Measurements from ENCODE around the gene STXBP1. TPM values are rescaled to one million over a fixed set of nuclear protein-coding genes. Genes with fewer than 3 reads are reported as not detected.

The STXBP1 gene
- total and polyA plus RNA-seq, 2 of the 13 experiments (the other 11 are each of a cell fraction or from before 2014, with no cell fraction given) = 2.9 TPM

- TF ChIP-seq KDM6A (CRISPR knock-in tag; IDR thresholded peaks at IDR 0.05; ENCODE audit: low read depth) (peak; percentile 69), ZNF343 (CRISPR knock-in tag; IDR thresholded peaks at IDR 0.05) (no peak), ZMYM2 (CRISPR knock-in tag; IDR thresholded peaks at IDR 0.05) (no peak), ZNF350 (CRISPR knock-in tag; IDR thresholded peaks at IDR 0.05; ENCODE audit: borderline replicate concordance, low read depth) (no peak), MXD3 (CRISPR knock-in tag; IDR thresholded peaks at IDR 0.05) (no peak), THAP7 (CRISPR knock-in tag; IDR thresholded peaks at IDR 0.05) (no peak), ZNF609 (CRISPR knock-in tag; IDR thresholded peaks at IDR 0.05; ENCODE audit: borderline replicate concordance) (no peak), ZSCAN20 (CRISPR knock-in tag; IDR thresholded peaks at IDR 0.05; ENCODE audit: borderline replicate concordance) (no peak), BCL6 (CRISPR knock-in tag; IDR thresholded peaks at IDR 0.05) (peak; percentile 34; the same call in 1 of the 2 replicates), GTF3A (CRISPR knock-in tag; conservative IDR thresholded peaks at IDR 0.05) (no peak), FOXO1 (CRISPR knock-in tag; IDR thresholded peaks at IDR 0.05) (0 out of 2 replicates have a peak, but pooled peaks have one; percentile 39), SAP130 (CRISPR knock-in tag; IDR thresholded peaks at IDR 0.05; ENCODE audit: low read depth) (peak; percentile 96), HDAC1 (CRISPR knock-in tag; IDR thresholded peaks at IDR 0.05) (peak; percentile 76), PHF21A (CRISPR knock-in tag; IDR thresholded peaks at IDR 0.05) (peak; percentile 60), JDP2 (CRISPR knock-in tag; IDR thresholded peaks at IDR 0.05; ENCODE audit: borderline replicate concordance) (no peak), ZNF749 (CRISPR knock-in tag; IDR thresholded peaks at IDR 0.05; ENCODE audit: borderline replicate concordance) (no peak), CREBL2 (CRISPR knock-in tag; IDR thresholded peaks at IDR 0.05; ENCODE audit: borderline replicate concordance) (no peak), ISX (CRISPR knock-in tag; conservative IDR thresholded peaks at IDR 0.05) (no peak), THRA (CRISPR knock-in tag; IDR thresholded peaks at IDR 0.05; ENCODE audit: borderline replicate concordance) (0 out of 2 replicates have a peak, but pooled peaks have one; percentile 13), ZNF296 (CRISPR knock-in tag; conservative IDR thresholded peaks at IDR 0.05) (no peak), ZNF607 (CRISPR knock-in tag; IDR thresholded peaks at IDR 0.05; ENCODE audit: borderline replicate concordance) (peak; percentile 2; the same call in 1 of the 2 replicates), TEAD3 (CRISPR knock-in tag; optimal IDR thresholded peaks at IDR 0.05; ENCODE audit: borderline replicate concordance) (peak; percentile 78)
Measured at GRCh38 chr9:127664678-127665507, 52.8 kb downstream of the STXBP1 start (continued).

Measured in HepG2 (cell line).